GM12864 (cell line): ENCODE results near the gene MON1B.

Experiments
- DNase-seq: peaks from one replicate; pipeline ENCODE4 v3.0.0-alpha.2; 2011; ENCODE audit warnings: low read depth
- H3K4me3 ChIP-seq: 2 replicates; pipeline ENCODE4 v1.5.1; 2011; ENCODE audit warnings: mild to moderate bottlenecking, low read depth, low read length, control low read depth
- CTCF ChIP-seq: IDR thresholded peaks from 2 replicates; pipeline ENCODE4 v1.5.1; 2011; ENCODE audit warnings: low read depth, mild to moderate bottlenecking, moderate library complexity, low read length, control low read depth, inconsistent platforms; ENCODE audit errors: missing control alignments

The MON1B gene

GRCh38 chr16:77212741-77213541 is 22.0 kb downstream of the MON1B start:
- no peak for TF ChIP-seq CTCF
- DNase-seq = no peak
- peak overlapping the region; percentile 69 for H3K4me3 ChIP-seq

- no peak overlapping the region for H3K4me3 ChIP-seq
- no peak for DNase-seq
- no peak for TF ChIP-seq CTCF
Observed at GRCh38 chr16:77213542-77214106, 22.6 kb downstream of the MON1B start.

GRCh38 chr16:77214411-77215138 is 23.6 kb downstream of the MON1B start:
- no peak for TF ChIP-seq CTCF
- H3K4me3 ChIP-seq = no peak overlapping the region
- no peak for DNase-seq

- no peak for TF ChIP-seq CTCF
- no peak overlapping the region for H3K4me3 ChIP-seq
- DNase-seq = no peak
Observed at GRCh38 chr16:77219437-77219836, 28.4 kb downstream of the MON1B start.

- no peak for TF ChIP-seq CTCF
- no peak overlapping the region for H3K4me3 ChIP-seq
- DNase-seq = no peak
Observed at GRCh38 chr16:77220427-77220826, 29.4 kb downstream of the MON1B start.

GRCh38 chr16:77221482-77221881 is 30.5 kb downstream of the MON1B start:
- TF ChIP-seq CTCF = no peak
- no peak overlapping the region for H3K4me3 ChIP-seq
- DNase-seq = no peak
